HEK293 (cell line): Measurements from ENCODE around the gene SACS.

Source experiments
- KLF9 ChIP-seq: fragments of 450-650 bp; formaldehyde crosslinking; IDR thresholded peaks from 2 replicates; pipeline ENCODE4 v1.5.1; 2016; ENCODE audit warnings: missing biosample characterization, missing genetic modification characterization, low read depth
- ZBTB48 ChIP-seq: fragments of 450-650 bp; formaldehyde crosslinking; IDR thresholded peaks from 2 replicates; pipeline ENCODE4 v1.5.1; 2016; ENCODE audit warnings: missing biosample characterization, missing genetic modification characterization
- ZBTB7A ChIP-seq: fragments of 450-650 bp; formaldehyde crosslinking; IDR thresholded peaks from 2 replicates; pipeline ENCODE4 v1.5.1; 2016; ENCODE audit warnings: low read depth, missing biosample characterization, missing genetic modification characterization
- ZNF114 ChIP-seq: fragments of 450-650 bp; formaldehyde crosslinking; IDR thresholded peaks from 2 replicates; pipeline ENCODE4 v1.5.0; 2017; ENCODE audit warnings: missing biosample characterization, missing genetic modification characterization
- ZNF140 ChIP-seq: fragments of 450-650 bp; formaldehyde crosslinking; IDR thresholded peaks from 2 replicates; pipeline ENCODE4 v1.5.1; 2016; ENCODE audit warnings: missing biosample characterization, missing genetic modification characterization
- ZNF211 ChIP-seq: fragments of 450-650 bp; formaldehyde crosslinking; IDR thresholded peaks from 2 replicates; pipeline ENCODE4 v1.5.1; 2016; ENCODE audit warnings: low read depth, missing biosample characterization, missing genetic modification characterization
- ZNF221 ChIP-seq: fragments of 450-650 bp; formaldehyde crosslinking; IDR thresholded peaks from 2 replicates; pipeline ENCODE4 v1.5.1; 2017; ENCODE audit warnings: missing biosample characterization, missing genetic modification characterization, borderline replicate concordance
- ZNF501 ChIP-seq: fragments of 450-650 bp; formaldehyde crosslinking; IDR thresholded peaks from 2 replicates; pipeline ENCODE4 v1.5.1; 2016; ENCODE audit warnings: missing biosample characterization, missing genetic modification characterization
- TF ChIP-seq, protein P1 (sequence below): fragments of 450-650 bp; formaldehyde crosslinking; IDR thresholded peaks from 2 replicates; pipeline ENCODE4 v1.5.1; 2016; ENCODE audit warnings: missing biosample characterization, missing genetic modification characterization
- TF ChIP-seq, protein P2 (sequence below): fragments of 450-650 bp; formaldehyde crosslinking; IDR thresholded peaks from 2 replicates; pipeline ENCODE4 v1.5.1; 2016; ENCODE audit warnings: missing biosample characterization, missing genetic modification characterization
- TF ChIP-seq, protein P3 (sequence below): sonication (generic); formaldehyde crosslinking; IDR thresholded peaks from 2 replicates; pipeline ENCODE4 v1.8.1; 2022; ENCODE audit warnings: mild to moderate bottlenecking, moderate library complexity, missing genetic modification reagents
- TF ChIP-seq, protein P4 (sequence below): fragments of 450-650 bp; formaldehyde crosslinking; IDR thresholded peaks from 2 replicates; pipeline ENCODE4 v1.5.1; 2016; ENCODE audit warnings: missing biosample characterization, missing genetic modification characterization

DNA sequence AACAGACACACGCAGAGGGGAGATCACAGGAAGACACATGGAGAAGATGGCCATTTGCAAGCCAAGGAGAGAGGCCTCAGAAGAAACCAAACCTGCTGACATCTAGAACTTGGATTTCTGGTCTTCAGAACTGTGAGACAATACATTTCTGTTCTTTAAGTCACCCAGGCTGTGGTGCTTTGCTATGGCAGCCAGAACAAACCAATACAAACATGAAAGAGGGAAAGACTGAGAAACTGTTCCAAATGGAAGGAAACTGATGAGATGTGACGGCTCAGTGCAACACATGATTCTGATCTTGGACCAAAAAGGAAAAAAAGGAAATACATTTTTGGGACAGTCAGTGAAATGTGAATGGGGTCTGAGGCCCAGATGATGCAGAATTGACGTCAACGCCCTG lies 30.2 kb upstream of the SACS start:
- no peak for TF ChIP-seq ZNF211
- TF ChIP-seq, protein P1, sequence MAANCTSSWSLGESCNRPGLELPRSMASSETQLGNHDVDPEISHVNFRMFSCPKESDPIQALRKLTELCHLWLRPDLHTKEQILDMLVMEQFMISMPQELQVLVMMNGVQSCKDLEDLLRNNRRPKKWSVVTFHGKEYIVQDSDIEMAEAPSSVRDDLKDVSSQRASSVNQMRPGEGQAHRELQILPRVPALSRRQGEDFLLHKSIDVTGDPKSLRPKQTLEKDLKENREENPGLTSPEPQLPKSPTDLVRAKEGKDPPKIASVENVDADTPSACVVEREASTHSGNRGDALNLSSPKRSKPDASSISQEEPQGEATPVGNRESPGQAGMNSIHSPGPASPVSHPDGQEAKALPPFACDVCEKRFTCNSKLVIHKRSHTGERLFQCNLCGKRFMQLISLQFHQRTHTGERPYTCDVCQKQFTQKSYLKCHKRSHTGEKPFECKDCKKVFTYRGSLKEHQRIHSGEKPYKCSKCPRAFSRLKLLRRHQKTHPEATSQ: no peak
- TF ChIP-seq, protein P2, sequence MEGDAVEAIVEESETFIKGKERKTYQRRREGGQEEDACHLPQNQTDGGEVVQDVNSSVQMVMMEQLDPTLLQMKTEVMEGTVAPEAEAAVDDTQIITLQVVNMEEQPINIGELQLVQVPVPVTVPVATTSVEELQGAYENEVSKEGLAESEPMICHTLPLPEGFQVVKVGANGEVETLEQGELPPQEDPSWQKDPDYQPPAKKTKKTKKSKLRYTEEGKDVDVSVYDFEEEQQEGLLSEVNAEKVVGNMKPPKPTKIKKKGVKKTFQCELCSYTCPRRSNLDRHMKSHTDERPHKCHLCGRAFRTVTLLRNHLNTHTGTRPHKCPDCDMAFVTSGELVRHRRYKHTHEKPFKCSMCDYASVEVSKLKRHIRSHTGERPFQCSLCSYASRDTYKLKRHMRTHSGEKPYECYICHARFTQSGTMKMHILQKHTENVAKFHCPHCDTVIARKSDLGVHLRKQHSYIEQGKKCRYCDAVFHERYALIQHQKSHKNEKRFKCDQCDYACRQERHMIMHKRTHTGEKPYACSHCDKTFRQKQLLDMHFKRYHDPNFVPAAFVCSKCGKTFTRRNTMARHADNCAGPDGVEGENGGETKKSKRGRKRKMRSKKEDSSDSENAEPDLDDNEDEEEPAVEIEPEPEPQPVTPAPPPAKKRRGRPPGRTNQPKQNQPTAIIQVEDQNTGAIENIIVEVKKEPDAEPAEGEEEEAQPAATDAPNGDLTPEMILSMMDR: no peak
- TF ChIP-seq, protein P3, sequence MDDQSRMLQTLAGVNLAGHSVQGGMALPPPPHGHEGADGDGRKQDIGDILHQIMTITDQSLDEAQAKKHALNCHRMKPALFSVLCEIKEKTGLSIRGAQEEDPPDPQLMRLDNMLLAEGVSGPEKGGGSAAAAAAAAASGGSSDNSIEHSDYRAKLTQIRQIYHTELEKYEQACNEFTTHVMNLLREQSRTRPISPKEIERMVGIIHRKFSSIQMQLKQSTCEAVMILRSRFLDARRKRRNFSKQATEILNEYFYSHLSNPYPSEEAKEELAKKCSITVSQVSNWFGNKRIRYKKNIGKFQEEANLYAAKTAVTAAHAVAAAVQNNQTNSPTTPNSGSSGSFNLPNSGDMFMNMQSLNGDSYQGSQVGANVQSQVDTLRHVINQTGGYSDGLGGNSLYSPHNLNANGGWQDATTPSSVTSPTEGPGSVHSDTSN: no peak
- TF ChIP-seq ZNF114: no peak
- no peak for TF ChIP-seq ZNF140
- TF ChIP-seq KLF9 (tag by site-specific recombination): no peak
- no peak for TF ChIP-seq ZNF221 (tag by site-specific recombination)
- TF ChIP-seq ZNF501 (tag by site-specific recombination): no peak
- TF ChIP-seq ZBTB7A (tag by site-specific recombination): no peak
- TF ChIP-seq ZBTB48 (tag by site-specific recombination): no peak
- TF ChIP-seq, protein P4, sequence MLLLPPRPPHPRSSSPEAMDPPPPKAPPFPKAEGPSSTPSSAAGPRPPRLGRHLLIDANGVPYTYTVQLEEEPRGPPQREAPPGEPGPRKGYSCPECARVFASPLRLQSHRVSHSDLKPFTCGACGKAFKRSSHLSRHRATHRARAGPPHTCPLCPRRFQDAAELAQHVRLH (tag by site-specific recombination): no peak
